HG02840 (cell line): ENCODE results near the gene STPG2.
"Not testable (repeated sequence)": the region's sequence is repeated elsewhere in the genome, so short reads cannot be mapped to it uniquely, and the experiment has no call there.

Source experiments
- ATAC-seq: cut with Tn5 transposase; IDR thresholded peaks from one replicate; pipeline ENCODE4 v1.9.1; 2021; ENCODE audit warnings: mild to moderate bottlenecking, moderate library complexity, moderate number of reproducible peaks; ENCODE audit not compliant: unreplicated experiment, low FRiP score

Gene STPG2

GRCh38 chr4:97953171-97953941, 189.9 kb downstream of the STPG2 start:
- no peak for ATAC-seq

GRCh38 chr4:97952763-97953162, 190.5 kb downstream of the STPG2 start:
- ATAC-seq = no peak

- ATAC-seq = no peak
These were observed 192.4 kb downstream of the STPG2 start for GRCh38 chr4:97950836-97951235.

GRCh38 chr4:97942951-97943350, 200.3 kb downstream of the STPG2 start:
- ATAC-seq = no peak

GRCh38 chr4:97942137-97942536, 201.1 kb downstream of the STPG2 start:
- ATAC-seq = no peak

GRCh38 chr4:97938141-97938540, 205.1 kb downstream of the STPG2 start:
- no peak for ATAC-seq

GRCh38 chr4:97924341-97924958, 218.8 kb downstream of the STPG2 start:
- no peak for ATAC-seq

GRCh38 chr4:97923096-97923495, 220.2 kb downstream of the STPG2 start:
- no peak for ATAC-seq

- no peak for ATAC-seq
These were observed 226.2 kb downstream of the STPG2 start for GRCh38 chr4:97917115-97917514.

- no peak for ATAC-seq
These were observed 231.1 kb downstream of the STPG2 start for GRCh38 chr4:97912156-97912555.

GRCh38 chr4:97911236-97911906, 231.9 kb downstream of the STPG2 start:
- ATAC-seq = no peak

- no peak for ATAC-seq
These were observed 233.3 kb downstream of the STPG2 start for GRCh38 chr4:97910005-97910404.

- ATAC-seq = not testable (repeated sequence)
These were observed 239.7 kb downstream of the STPG2 start for GRCh38 chr4:97903436-97904189.

GRCh38 chr4:97900229-97900628, 243.0 kb downstream of the STPG2 start:
- ATAC-seq = no peak

- ATAC-seq = no peak
These were observed 250.5 kb downstream of the STPG2 start for GRCh38 chr4:97892592-97893266.

- ATAC-seq = no peak
These were observed 263.3 kb downstream of the STPG2 start for GRCh38 chr4:97879942-97880341.

GRCh38 chr4:97868097-97868496, 275.2 kb downstream of the STPG2 start:
- no peak for ATAC-seq

GRCh38 chr4:97867557-97868091, 275.7 kb downstream of the STPG2 start:
- ATAC-seq = no peak

GRCh38 chr4:97866821-97867556, 276.3 kb downstream of the STPG2 start:
- ATAC-seq = no peak
